Stimulated activated CD8-positive, alpha-beta memory T cell treated with anti-CD3 and anti-CD28 coated beads, Interleukin-12 subunit alpha, Interleukin-12 subunit beta, amount 100 ng/mL, for 24 hours (primary cell): ENCODE data around the gene ZBTB16.

Source experiments
- DNase-seq: peaks from one replicate; pipeline ENCODE4 v3.0.0-alpha.2; 2020; ENCODE audit errors: extremely low read depth

ZBTB16 gene

GRCh38 chr11:114243461-114244372, 184.2 kb downstream of the ZBTB16 start:
- no peak for DNase-seq

GRCh38 chr11:114244726-114245394, 185.3 kb downstream of the ZBTB16 start:
- DNase-seq = no peak

- no peak for DNase-seq
Observed at GRCh38 chr11:114246321-114247069, 187.0 kb downstream of the ZBTB16 start.

GRCh38 chr11:114247070-114247789, 187.7 kb downstream of the ZBTB16 start:
- DNase-seq = no peak

GRCh38 chr11:114250180-114250579, 190.7 kb downstream of the ZBTB16 start:
- no peak for DNase-seq

- no peak for DNase-seq
Observed at GRCh38 chr11:114250993-114251814, 191.7 kb downstream of the ZBTB16 start.

GRCh38 chr11:114251815-114252337, 192.4 kb downstream of the ZBTB16 start:
- no peak for DNase-seq

GRCh38 chr11:114252767-114253166, 193.3 kb downstream of the ZBTB16 start:
- no peak for DNase-seq

GRCh38 chr11:114253771-114254170, 194.3 kb downstream of the ZBTB16 start:
- DNase-seq = no peak

- no peak for DNase-seq
Observed at GRCh38 chr11:114254571-114255146, 195.1 kb downstream of the ZBTB16 start.

GRCh38 chr11:114255289-114255688, 195.8 kb downstream of the ZBTB16 start:
- DNase-seq = no peak

GRCh38 chr11:114256176-114256966, 196.9 kb downstream of the ZBTB16 start:
- no peak for DNase-seq

- no peak for DNase-seq
Observed at GRCh38 chr11:114256967-114257286, 197.4 kb downstream of the ZBTB16 start.

GRCh38 chr11:114257621-114258558, 198.4 kb downstream of the ZBTB16 start:
- DNase-seq = no peak

- no peak for DNase-seq
Observed at GRCh38 chr11:114258696-114259095, 199.2 kb downstream of the ZBTB16 start.

GRCh38 chr11:114259124-114259526, 199.6 kb downstream of the ZBTB16 start:
- no peak for DNase-seq

- DNase-seq = no peak
Observed at GRCh38 chr11:114259551-114259983, 200.1 kb downstream of the ZBTB16 start.

- DNase-seq = no peak
Observed at GRCh38 chr11:114260077-114260476, 200.6 kb downstream of the ZBTB16 start.
